Measurements from ENCODE around the gene C3. TPM values are rescaled to one million over a fixed set of nuclear protein-coding genes. Genes with fewer than 3 reads are reported as not detected.
A peak's percentile ranks its signal among the peaks of the same experiment; 100 is the strongest.

Gene C3
- total RNA-seq, 6 donors from 2014 or later = 461 to 1,221 (median 854) TPM

- no peak overlapping the region for H3K4me3 ChIP-seq
- DNase-seq = no peak
- H3K4me1 ChIP-seq = no peaks in the 10 kb centered on the region
- no peaks in the 10 kb centered on the region for H3K9me3 ChIP-seq
- TF ChIP-seq POLR2A (IDR thresholded peaks at IDR 0.05) = no peak
- no peak for TF ChIP-seq POLR2AphosphoS5 (IDR thresholded peaks at IDR 0.05)
- no peak for TF ChIP-seq CTCF (IDR thresholded peaks at IDR 0.05)
- TF ChIP-seq EP300 (IDR thresholded peaks at IDR 0.05) = no peak
- H3K27ac ChIP-seq = no peak overlapping the region
- H3K27me3 ChIP-seq = no peaks in the 10 kb centered on the region
- WGBS, 2 donors = 86 to 87% methylated on average over 10 of the region's 10 CpGs
- no peak for ATAC-seq (ENCODE audit: low FRiP score in 2 of 2)
- H3K36me3 ChIP-seq = peaks cover 0 to 45% (median 23%) of the 10 kb centered on the region in 4 donors
Measured at GRCh38 chr19:6692027-6692426, 28.4 kb downstream of the C3 start.

GRCh38 chr19:6691342-6691741 lies 29.1 kb downstream of the C3 start:
- H3K27ac ChIP-seq = no peak overlapping the region
- WGBS, 2 donors = 88 to 94% methylated on average over 8 of the region's 8 CpGs
- DNase-seq (no peak), ATAC-seq (ENCODE audit: low FRiP score in 2 of 2) (no peak)
- H3K4me1 ChIP-seq = no peaks in the 10 kb centered on the region
- no peaks in the 10 kb centered on the region for H3K9me3 ChIP-seq
- H3K36me3 ChIP-seq = peaks cover 3 to 43% (median 23%) of the 10 kb centered on the region in 4 donors
- H3K27me3 ChIP-seq = no peaks in the 10 kb centered on the region
- no peak overlapping the region for H3K4me3 ChIP-seq
- TF ChIP-seq POLR2A (IDR thresholded peaks at IDR 0.05) = no peak
- no peak for TF ChIP-seq CTCF (IDR thresholded peaks at IDR 0.05)
- no peak for TF ChIP-seq EP300 (IDR thresholded peaks at IDR 0.05)
- no peak for TF ChIP-seq POLR2AphosphoS5 (IDR thresholded peaks at IDR 0.05)

GRCh38 chr19:6690160-6690885 lies 30.1 kb downstream of the C3 start:
- TF ChIP-seq POLR2A (IDR thresholded peaks at IDR 0.05) = no peak
- no peak for TF ChIP-seq CTCF (IDR thresholded peaks at IDR 0.05)
- TF ChIP-seq POLR2AphosphoS5 (IDR thresholded peaks at IDR 0.05) = no peak
- TF ChIP-seq EP300 (IDR thresholded peaks at IDR 0.05) = no peak
- H3K9me3 ChIP-seq = no peaks in the 10 kb centered on the region
- ATAC-seq (ENCODE audit: low FRiP score in 2 of 2) (no peak), DNase-seq (no peak)
- H3K27me3 ChIP-seq = no peaks in the 10 kb centered on the region
- no peak overlapping the region for H3K27ac ChIP-seq
- H3K4me3 ChIP-seq = no peak overlapping the region
- no peaks in the 10 kb centered on the region for H3K4me1 ChIP-seq
- 88 to 93% methylated on average over 11 of the region's 11 CpGs for WGBS, 2 donors
- H3K36me3 ChIP-seq = peaks cover 3 to 50% (median 29%) of the 10 kb centered on the region in 4 donors

GRCh38 chr19:6687114-6687513 lies 33.3 kb downstream of the C3 start:
- H3K27ac ChIP-seq = no peak overlapping the region
- WGBS, 2 donors = 74% methylated on average over 5 of the region's 5 CpGs
- DNase-seq (no peak), ATAC-seq (ENCODE audit: low FRiP score in 2 of 2) (no peak)
- H3K4me3 ChIP-seq = no peak overlapping the region
- no peaks in the 10 kb centered on the region for H3K9me3 ChIP-seq
- no peaks in the 10 kb centered on the region for H3K4me1 ChIP-seq
- H3K36me3 ChIP-seq = peaks cover 7 to 43% (median 23%) of the 10 kb centered on the region in 4 donors
- no peaks in the 10 kb centered on the region for H3K27me3 ChIP-seq
- no peak for TF ChIP-seq CTCF (IDR thresholded peaks at IDR 0.05)
- no peak for TF ChIP-seq POLR2A (IDR thresholded peaks at IDR 0.05)
- no peak for TF ChIP-seq POLR2AphosphoS5 (IDR thresholded peaks at IDR 0.05)
- no peak for TF ChIP-seq EP300 (IDR thresholded peaks at IDR 0.05)

GRCh38 chr19:6686628-6686975 lies 33.8 kb downstream of the C3 start:
- Histone ChIP-seq H3K27me3 (no peaks in the 10 kb centered on the region), H3K4me1 (no peaks in the 10 kb centered on the region), H3K9me3 (no peaks in the 10 kb centered on the region), H3K36me3 (peaks cover 10 to 47% (median 24%) of the 10 kb centered on the region in 4 donors), H3K27ac (no peak overlapping the region), H3K4me3 (no peak overlapping the region)
- no peak for TF ChIP-seq CTCF (IDR thresholded peaks at IDR 0.05)
- no peak for TF ChIP-seq EP300 (IDR thresholded peaks at IDR 0.05)
- TF ChIP-seq POLR2AphosphoS5 (IDR thresholded peaks at IDR 0.05) = no peak
- TF ChIP-seq POLR2A (IDR thresholded peaks at IDR 0.05) = no peak
- 86 to 90% methylated on average over 3 to 4 of the region's 4 CpGs for WGBS, 2 donors
- peak in 1 of 2 donors; percentile 27 for ATAC-seq (ENCODE audit: low FRiP score in 2 of 2)
- no peak for DNase-seq

Measured in upper lobe of left lung (tissue), 6 donors.